ENCODE data around the gene TBC1D30. TPM values are rescaled to one million over a fixed set of nuclear protein-coding genes. Genes with fewer than 3 reads are reported as not detected.
"Not testable (repeated sequence)": the region's sequence is repeated elsewhere in the genome, so short reads cannot be mapped to it uniquely, and the experiment has no call there.

TBC1D30 gene
- total RNA-seq, 4 donors from 2014 or later = 3.2 to 14.8 (median 9.5) TPM

DNA sequence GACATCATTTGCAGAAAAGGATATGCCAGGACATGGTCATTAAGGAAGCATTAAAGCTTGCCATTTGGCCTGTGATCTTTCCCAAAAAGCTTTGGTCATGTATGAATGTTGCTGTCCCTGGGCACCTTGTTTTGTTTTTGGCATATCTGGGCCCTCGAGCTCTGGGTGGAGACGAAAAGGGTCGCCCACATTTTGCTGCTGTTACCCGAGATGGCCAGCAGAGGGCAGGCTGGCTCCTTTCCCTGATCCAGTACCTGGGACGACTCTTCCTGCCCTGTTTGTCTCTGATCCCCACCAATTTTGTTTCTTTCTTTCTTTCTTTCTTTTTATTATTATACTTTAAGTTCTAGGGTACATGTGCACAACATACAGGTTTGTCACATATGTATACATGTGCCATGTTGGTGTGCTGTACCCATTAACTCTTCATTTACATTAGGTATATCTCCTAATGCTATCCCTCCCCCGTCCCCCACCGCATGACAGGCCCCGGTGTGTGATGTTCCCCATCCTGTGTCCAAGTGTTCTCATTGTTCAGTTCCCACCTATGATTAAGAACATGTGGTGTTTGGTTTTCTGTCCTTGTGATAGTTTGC, 22.2 kb upstream of the TBC1D30 start:
- H3K27me3 ChIP-seq; H3K4me1 ChIP-seq; H3K9me3 ChIP-seq; H3K27ac ChIP-seq; H3K4me3 ChIP-seq; H3K36me3 ChIP-seq; intact Hi-C loops (cut with DNase I; ENCODE audit: low total_unique reads): not testable (repeated sequence)
- TF ChIP-seq, protein P1, sequence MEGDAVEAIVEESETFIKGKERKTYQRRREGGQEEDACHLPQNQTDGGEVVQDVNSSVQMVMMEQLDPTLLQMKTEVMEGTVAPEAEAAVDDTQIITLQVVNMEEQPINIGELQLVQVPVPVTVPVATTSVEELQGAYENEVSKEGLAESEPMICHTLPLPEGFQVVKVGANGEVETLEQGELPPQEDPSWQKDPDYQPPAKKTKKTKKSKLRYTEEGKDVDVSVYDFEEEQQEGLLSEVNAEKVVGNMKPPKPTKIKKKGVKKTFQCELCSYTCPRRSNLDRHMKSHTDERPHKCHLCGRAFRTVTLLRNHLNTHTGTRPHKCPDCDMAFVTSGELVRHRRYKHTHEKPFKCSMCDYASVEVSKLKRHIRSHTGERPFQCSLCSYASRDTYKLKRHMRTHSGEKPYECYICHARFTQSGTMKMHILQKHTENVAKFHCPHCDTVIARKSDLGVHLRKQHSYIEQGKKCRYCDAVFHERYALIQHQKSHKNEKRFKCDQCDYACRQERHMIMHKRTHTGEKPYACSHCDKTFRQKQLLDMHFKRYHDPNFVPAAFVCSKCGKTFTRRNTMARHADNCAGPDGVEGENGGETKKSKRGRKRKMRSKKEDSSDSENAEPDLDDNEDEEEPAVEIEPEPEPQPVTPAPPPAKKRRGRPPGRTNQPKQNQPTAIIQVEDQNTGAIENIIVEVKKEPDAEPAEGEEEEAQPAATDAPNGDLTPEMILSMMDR (IDR thresholded peaks at IDR 0.05) = peak; percentile 55 to 68 (median 60)
- DNase-seq = peak in 1 of 2 donors; percentile 32

DNA sequence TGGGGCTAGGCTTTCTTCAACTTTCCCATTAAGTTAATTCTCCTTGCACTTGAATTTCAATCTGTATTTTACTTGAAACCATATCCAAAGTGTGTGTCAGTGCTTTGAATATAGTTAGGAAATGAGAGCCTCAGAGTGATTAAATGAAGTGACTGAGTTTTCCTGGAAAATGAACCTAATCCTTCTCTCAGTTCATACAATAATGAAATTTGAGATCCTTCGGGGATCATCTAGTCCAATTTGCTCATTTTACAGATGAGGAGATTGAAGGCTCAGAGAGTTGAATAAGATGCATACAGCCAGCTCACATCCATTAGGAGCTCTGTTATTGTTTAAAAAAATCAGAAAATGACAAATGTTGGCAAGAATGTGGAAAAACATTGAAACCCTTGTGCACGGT, 18.3 kb upstream of the TBC1D30 start:
- Histone ChIP-seq H3K27ac (no peak overlapping the region), H3K4me1 (no peaks in the 10 kb centered on the region), H3K9me3 (no peaks in the 10 kb centered on the region), H3K36me3 (no peaks in the 10 kb centered on the region), H3K27me3 (no peaks in the 10 kb centered on the region), H3K4me3 (no peak overlapping the region)
- no peak for DNase-seq
- intact Hi-C loops (cut with DNase I; ENCODE audit: low total_unique reads) = no loop called here
- TF ChIP-seq POLR2A (IDR thresholded peaks at IDR 0.05) = no peak
- TF ChIP-seq, protein P1 (IDR thresholded peaks at IDR 0.05) = no peak

DNA sequence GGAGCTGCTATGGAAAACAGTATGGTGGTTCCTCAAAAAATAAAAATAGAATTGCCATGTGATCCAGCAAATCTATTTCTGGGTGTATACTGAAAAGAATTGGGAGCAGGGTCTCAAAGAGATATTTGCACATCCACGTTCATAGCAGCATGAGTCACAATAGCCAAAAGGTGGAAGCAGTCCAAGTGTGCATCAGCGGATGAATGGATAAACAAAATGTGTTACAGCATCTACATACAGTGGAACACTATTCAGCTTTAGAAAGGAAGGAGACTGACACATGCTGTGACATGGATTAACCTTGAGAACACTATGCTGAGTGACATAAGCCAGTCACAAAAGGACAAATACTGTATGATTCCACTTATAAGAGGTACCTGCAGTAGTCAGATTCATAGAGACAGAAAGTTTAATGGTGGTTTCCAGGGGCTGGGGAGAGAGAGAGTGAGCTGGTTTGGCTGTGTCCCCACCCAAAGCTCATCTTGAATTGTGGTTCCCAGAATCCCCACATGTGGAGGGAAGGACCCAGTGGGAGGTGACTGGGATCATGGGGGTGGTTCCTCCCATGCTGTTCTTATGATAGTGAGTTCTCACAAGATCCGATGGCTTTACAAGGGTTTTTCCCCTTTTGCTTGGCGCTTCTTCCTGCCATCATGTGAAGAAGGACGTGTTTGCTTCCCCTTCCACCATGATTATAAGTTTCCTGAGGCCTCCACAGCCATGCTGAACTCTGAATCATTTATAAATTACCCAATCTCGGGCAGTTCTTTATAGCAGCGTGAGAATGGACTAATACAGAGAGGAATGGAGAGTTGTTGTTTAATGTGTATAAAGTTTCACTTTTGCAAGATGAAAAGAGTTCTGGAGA, 17.6 kb upstream of the TBC1D30 start:
- DNase-seq = no peak
- no peaks in the 10 kb centered on the region for H3K4me1 ChIP-seq

DNA sequence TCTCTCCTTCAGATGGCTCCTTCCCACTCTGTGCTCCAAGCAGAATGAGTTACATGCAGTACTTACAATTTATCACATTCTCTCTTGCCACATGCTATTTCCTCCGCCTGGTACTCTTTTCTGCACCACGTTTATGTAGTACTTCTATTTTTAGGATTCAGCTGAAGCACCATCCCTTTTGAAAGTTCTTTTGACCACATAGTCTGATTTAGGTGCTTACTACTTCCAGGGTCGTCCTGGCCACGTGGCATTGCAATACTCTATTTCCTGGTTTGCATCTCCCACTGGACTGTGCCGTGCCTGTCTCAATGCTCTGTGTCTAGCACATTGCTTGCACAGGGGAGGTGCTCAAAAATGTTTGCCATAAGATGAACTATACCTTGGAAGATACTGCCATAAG, 16.3 kb upstream of the TBC1D30 start:
- H3K4me3 ChIP-seq = no peak overlapping the region
- H3K36me3 ChIP-seq = no peaks in the 10 kb centered on the region
- TF ChIP-seq, protein P1 (IDR thresholded peaks at IDR 0.05) = no peak
- no peak for TF ChIP-seq POLR2A (IDR thresholded peaks at IDR 0.05)
- H3K27me3 ChIP-seq = no peaks in the 10 kb centered on the region
- no peak overlapping the region for H3K27ac ChIP-seq
- intact Hi-C loops (cut with DNase I; ENCODE audit: low total_unique reads) = no loop called here
- no peaks in the 10 kb centered on the region for H3K9me3 ChIP-seq
- no peaks in the 10 kb centered on the region for H3K4me1 ChIP-seq
- no peak for DNase-seq

More for the DNA sequence above, 17.6 kb upstream of the TBC1D30 start:
- no peak overlapping the region for H3K27ac ChIP-seq
- TF ChIP-seq POLR2A (IDR thresholded peaks at IDR 0.05) = no peak
- TF ChIP-seq, protein P1 (IDR thresholded peaks at IDR 0.05) = no peak
- no peaks in the 10 kb centered on the region for H3K36me3 ChIP-seq
- no peak overlapping the region for H3K4me3 ChIP-seq
- no peaks in the 10 kb centered on the region for H3K9me3 ChIP-seq
- H3K27me3 ChIP-seq = no peaks in the 10 kb centered on the region
- intact Hi-C loops (cut with DNase I; ENCODE audit: low total_unique reads) = no loop called here

DNA sequence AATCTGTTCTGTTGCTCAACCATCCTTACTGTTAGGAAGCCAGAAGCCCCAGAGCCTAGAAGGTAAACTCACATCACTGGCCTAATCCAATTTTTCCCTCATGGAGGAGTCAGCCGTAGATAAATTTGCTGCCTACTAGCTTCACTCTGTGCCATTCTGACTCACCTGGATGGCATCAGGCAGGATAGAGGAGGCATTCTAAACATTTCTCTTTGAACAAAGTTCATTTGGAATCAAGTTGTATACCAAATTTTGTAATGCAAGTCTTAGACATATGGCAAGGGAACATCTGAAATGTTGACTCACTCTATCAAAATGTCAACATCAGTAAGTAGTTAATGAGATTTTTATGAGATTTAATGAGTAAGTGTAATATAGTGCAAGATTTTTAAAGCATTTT, 13.6 kb upstream of the TBC1D30 start:
- no peak overlapping the region for H3K27ac ChIP-seq
- H3K4me1 ChIP-seq = no peaks in the 10 kb centered on the region
- intact Hi-C loops (cut with DNase I; ENCODE audit: low total_unique reads) = no loop called here
- H3K4me3 ChIP-seq = no peak overlapping the region
- no peak for TF ChIP-seq POLR2A (IDR thresholded peaks at IDR 0.05)
- TF ChIP-seq, protein P1 (IDR thresholded peaks at IDR 0.05) = no peak
- no peaks in the 10 kb centered on the region for H3K36me3 ChIP-seq
- H3K9me3 ChIP-seq = no peaks in the 10 kb centered on the region
- no peaks in the 10 kb centered on the region for H3K27me3 ChIP-seq
- DNase-seq = no peak
